HG02973 (cell line): ENCODE measurements around the gene LLGL2.
"Not testable (repeated sequence)": the region's sequence is repeated elsewhere in the genome, so short reads cannot be mapped to it uniquely, and the experiment has no call there.

ENCODE experiments used
- ATAC-seq: cut with Tn5 transposase; IDR thresholded peaks from one replicate; pipeline ENCODE4 v1.9.1; 2021; ENCODE audit warnings: moderate library complexity; ENCODE audit not compliant: unreplicated experiment

LLGL2 gene

GRCh38 chr17:75524970-75525805, at the start of gene LLGL2:
LLGL2 (plus strand) TSS chr17:75525697; CDS start chr17:75543427, 17,730 bp downstream.
- peak; percentile 66 for ATAC-seq

GRCh38 chr17:75475851-75476250, 49.6 kb upstream of the LLGL2 start:
- ATAC-seq = no peak

GRCh38 chr17:75476271-75476671, 49.2 kb upstream of the LLGL2 start:
- no peak for ATAC-seq

- no peak for ATAC-seq
Observed at GRCh38 chr17:75476752-75477489, 48.6 kb upstream of the LLGL2 start.

- ATAC-seq = not testable (repeated sequence)
Observed at GRCh38 chr17:75477490-75477862, 48.0 kb upstream of the LLGL2 start.

- no peak for ATAC-seq
Observed at GRCh38 chr17:75478508-75478907, 47.0 kb upstream of the LLGL2 start.

GRCh38 chr17:75480281-75480680, 45.2 kb upstream of the LLGL2 start:
- no peak for ATAC-seq

GRCh38 chr17:75481194-75482068, 44.1 kb upstream of the LLGL2 start:
- no peak for ATAC-seq

- no peak for ATAC-seq
Observed at GRCh38 chr17:75482098-75482942, 43.2 kb upstream of the LLGL2 start.

- ATAC-seq = no peak
Observed at GRCh38 chr17:75485688-75486087, 39.8 kb upstream of the LLGL2 start.

- ATAC-seq = no peak
Observed at GRCh38 chr17:75486151-75486550, 39.3 kb upstream of the LLGL2 start.

- ATAC-seq = no peak
Observed at GRCh38 chr17:75486951-75487350, 38.5 kb upstream of the LLGL2 start.

GRCh38 chr17:75487351-75488070, 38.0 kb upstream of the LLGL2 start:
- ATAC-seq = no peak

- ATAC-seq = no peak
Observed at GRCh38 chr17:75488693-75489510, 36.6 kb upstream of the LLGL2 start.

GRCh38 chr17:75489511-75489955, 36.0 kb upstream of the LLGL2 start:
- no peak for ATAC-seq

- no peak for ATAC-seq
Observed at GRCh38 chr17:75490173-75490743, 35.2 kb upstream of the LLGL2 start.

GRCh38 chr17:75490953-75491649, 34.4 kb upstream of the LLGL2 start:
- ATAC-seq = no peak

- ATAC-seq = no peak
Observed at GRCh38 chr17:75491680-75492079, 33.8 kb upstream of the LLGL2 start.
